KBM-7 (cell line): ENCODE data around the gene SCAI.
A peak's percentile ranks its signal among the peaks of the same experiment; 100 is the strongest.
"Not testable (repeated sequence)": the region's sequence is repeated elsewhere in the genome, so short reads cannot be mapped to it uniquely, and the experiment has no call there.

Experiments
- DNase-seq: peaks from one replicate; pipeline ENCODE4 v3.0.0-alpha.2; 2015
- in situ Hi-C: fragments of 300-500 bp; cut with MboI; formaldehyde crosslinking; loops from 2 replicates; pipeline ENCODE4 v1.14.3; 2020; ENCODE audit warnings: low sequenced_read_pairs, low pct_unique_long_range_greater_than_20kb, mixed read lengths

SCAI gene

DNA sequence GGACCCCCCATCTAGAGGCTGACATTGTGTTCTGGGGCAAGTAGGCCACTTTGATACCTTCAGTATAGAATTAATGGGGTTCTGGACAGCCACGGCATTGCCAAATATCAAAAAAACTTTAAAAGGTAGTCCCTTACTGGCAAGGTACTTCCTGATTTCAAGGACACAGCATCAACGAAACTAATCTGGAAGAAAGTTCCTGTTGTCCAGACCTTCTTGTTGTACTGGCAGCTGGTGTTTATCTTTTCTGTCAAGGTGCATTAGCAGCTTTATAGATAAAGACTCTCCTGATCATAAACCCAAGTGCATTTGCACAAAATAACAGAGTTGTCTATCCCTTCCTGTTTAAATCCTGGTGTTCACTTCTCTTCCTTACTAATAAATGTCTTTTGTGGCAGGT is 178.7 kb downstream of the SCAI start:
- DNase-seq = peak; percentile 12
- in situ Hi-C loops = no loop called here

GRCh38 chr9:124964056-124964455 is 179.3 kb downstream of the SCAI start:
- in situ Hi-C loops = no loop called here
- DNase-seq = no peak

GRCh38 chr9:124960409-124960752 is 182.9 kb downstream of the SCAI start:
- DNase-seq = no peak
- in situ Hi-C loops = no loop called here

DNA sequence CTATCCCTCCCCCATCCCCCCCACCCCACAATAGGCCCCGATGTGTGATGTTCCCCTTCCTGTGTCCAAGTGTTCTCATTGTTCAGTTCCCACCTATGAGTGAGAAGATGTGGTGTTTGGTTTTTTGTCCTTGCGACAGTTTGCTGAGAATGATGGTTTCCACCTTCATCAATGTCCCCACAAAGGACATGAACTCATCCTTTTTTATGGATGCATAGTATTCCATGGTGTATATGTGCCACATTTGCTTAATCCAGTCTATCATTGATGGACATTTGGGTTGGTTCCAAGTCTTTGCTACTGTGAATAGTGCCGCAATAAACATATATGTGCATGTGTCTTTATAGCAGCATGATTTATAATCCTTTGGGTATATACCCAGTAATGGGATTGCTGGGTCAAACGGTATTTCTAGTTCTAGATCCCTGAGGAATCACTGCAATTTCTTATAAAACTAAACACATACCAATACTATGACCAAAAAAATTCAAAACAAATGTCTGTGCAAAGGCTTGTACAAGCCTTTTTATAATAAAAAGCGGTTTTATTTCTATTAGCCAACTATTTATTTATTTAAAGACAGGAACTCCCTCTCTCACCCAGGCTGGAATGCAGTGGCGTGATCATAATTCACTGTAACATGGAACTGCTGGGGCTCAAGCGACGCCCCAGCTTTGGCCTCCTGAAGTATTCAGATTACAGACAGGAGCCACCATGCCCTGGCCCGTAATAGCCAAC is 183.5 kb downstream of the SCAI start:
- in situ Hi-C loops = not testable (repeated sequence)

GRCh38 chr9:124954255-124954654 is 189.1 kb downstream of the SCAI start:
- in situ Hi-C loops = no loop called here
- no peak for DNase-seq

More for the DNA sequence above, 183.5 kb downstream of the SCAI start:
- not testable (repeated sequence) for DNase-seq

- in situ Hi-C loops = no loop called here
- no peak for DNase-seq
These were observed 193.1 kb downstream of the SCAI start for GRCh38 chr9:124950050-124950718.

DNA sequence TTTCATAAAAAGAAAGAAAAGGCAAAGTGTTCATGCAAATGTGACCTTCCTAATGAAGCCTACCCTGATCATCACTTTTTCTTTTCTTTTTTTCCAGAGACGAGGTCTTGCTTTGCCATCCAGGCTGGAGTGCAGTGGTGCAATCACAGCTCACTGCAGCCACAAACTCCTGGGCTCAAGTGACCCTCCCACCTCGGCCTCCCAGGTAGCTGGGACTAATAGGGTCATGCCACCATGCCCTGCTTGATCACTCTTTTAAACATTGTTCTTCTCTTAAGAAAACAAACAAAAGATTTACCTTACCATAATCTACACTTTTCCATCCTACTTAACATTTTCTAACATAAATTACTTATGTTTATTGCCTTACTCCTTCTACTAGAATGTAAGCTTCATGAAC is 193.9 kb downstream of the SCAI start:
- in situ Hi-C loops = no loop called here
- no peak for DNase-seq

DNA sequence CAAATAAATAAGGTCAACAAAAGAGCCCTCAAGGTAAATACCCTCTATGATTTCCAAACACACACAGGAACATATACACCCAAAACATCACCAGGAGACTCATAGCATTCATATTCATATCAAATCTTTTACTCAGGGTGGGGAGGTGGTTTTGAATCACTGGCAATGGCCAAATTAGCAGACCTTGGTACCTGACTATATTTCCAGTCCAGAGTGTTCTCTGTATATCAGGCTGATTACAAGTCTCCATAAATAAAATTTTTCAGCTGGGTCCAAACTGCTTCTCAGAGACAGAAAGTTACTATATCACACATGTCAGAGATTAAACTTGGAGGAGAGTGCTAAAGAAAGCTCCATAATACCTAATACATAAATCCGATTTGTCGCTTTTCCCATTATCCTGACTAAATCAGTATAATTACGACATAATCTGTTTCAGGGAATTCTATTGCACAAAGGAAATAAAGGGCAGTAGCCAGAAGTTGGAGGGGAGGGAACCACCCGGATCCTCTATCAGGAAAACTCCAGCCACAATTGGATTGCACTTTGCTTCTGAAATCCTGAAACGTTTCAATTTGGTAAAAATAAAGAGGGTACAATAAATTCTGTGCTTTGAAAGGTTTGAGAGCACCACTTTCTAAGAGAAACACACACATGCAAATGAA is 195.5 kb downstream of the SCAI start:
- no peak for DNase-seq
- in situ Hi-C loops = no loop called here

DNA sequence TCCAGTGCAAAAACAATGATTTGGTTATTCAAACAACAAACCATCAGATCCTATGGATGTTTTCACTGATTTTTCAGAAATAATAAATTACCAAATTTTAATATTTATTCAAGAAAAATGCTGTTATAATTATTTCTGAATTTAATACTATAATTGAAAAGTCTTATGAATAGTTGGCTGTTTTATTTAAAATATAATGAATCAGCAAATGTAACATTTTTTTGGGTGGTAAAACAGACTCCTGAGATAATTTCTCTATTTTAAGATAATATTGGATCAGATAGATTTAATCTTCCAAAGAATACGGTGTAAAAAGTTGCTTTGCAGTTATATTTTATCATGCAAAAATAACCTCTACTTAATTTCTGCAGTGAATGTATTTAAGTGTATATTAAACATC is 197.2 kb downstream of the SCAI start:
- in situ Hi-C loops = no loop called here
- no peak for DNase-seq

GRCh38 chr9:124941679-124942561 is 201.4 kb downstream of the SCAI start:
- DNase-seq = peak; percentile 77
- in situ Hi-C loops = no loop called here

DNA sequence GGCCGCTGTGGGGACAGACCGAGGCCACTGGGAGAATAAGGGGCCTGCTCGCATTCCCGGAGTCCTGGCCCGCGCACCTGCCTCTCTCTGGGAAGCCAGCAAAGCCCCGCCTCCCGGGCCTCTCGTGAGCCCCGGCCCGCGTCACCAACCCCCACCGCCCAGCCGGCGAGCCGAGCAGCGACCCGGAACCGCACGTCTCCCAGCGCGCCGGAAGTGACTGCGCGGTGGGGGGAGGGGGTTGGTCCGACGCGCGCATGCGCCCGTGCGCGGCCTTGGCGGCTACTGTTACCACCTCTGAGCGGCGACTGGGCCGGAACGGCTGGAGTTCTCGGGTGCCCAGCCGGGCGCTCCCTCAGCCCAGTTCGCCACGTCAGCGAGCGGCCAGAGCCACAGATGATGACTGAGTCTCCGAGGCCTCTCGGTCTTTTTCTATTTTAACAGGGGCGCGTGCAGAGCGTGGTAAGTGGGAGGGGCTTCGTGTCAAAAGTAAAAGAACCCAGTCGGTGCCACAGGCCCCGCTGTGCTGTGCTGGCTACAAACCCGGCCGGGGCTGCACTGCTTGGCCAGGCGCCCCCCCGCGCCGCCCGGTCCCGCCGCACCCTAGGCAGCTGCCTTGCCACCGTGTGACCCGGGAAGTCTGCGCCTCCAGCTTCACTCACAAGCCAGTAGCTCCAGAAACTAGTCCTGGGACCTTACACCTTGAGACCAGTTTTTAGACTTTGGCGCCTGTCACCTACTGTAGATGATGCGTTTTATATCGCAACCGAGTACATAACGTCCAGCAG is 202.2 kb downstream of the SCAI start, which contains the start of gene GOLGA1:
Gene GOLGA1, minus strand, starts transcription at position 190 of the 785 bp plus-strand sequence. CDS start 2,372 bp downstream, outside the sequence.
- peak; percentile 95 for DNase-seq
- in situ Hi-C loops = no loop called here

GRCh38 chr9:124940521-124940893 is 202.8 kb downstream of the SCAI start:
- DNase-seq = no peak
- in situ Hi-C loops = no loop called here

- no peak for DNase-seq
- in situ Hi-C loops = no loop called here
These were observed 203.4 kb downstream of the SCAI start for GRCh38 chr9:124939944-124940343.

- peak; percentile 16 for DNase-seq
- in situ Hi-C loops = no loop called here
These were observed 209.0 kb downstream of the SCAI start for GRCh38 chr9:124934290-124934689.

GRCh38 chr9:124932333-124932732 is 211.0 kb downstream of the SCAI start:
- in situ Hi-C loops = no loop called here
- DNase-seq = no peak

DNA sequence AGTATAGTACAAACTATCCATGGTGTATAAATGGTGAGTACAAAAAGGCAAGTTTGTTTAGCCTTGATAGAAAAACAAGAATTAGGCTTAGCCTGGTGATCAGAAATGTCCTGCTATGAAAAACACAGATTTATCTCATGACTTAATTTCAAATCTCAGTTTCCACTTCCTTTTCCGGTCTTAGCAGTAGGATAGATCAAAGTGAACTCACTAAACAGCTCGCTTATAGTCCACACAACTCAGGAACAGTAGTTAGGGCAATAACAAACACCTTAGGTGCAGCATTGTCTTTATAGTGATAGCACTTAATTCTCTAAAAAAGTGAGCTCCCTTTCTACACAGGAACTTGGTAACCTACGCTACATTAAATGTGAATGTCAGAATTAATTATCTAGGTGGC is 213.9 kb downstream of the SCAI start:
- in situ Hi-C loops = no loop called here
- no peak for DNase-seq

GRCh38 chr9:124928116-124928515 is 215.2 kb downstream of the SCAI start:
- DNase-seq = no peak
- in situ Hi-C loops = no loop called here

DNA sequence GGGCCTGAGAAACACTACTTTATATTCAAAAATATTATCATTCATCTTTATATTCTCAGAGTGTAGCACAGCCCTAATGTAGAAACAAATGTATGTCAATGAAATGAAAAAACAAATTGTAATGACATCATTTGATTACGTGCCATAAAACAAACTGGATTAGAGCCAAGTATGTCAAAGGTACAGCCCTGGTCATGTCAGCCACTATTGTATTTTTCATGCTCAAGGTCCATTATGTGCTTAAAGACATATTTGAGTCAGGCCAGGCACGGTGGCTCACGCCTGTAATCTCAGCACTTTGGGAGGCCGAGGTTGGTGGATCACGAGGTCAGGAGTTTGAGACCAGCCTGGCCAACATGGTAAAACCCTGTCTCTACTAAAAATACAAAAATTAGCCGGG is 222.9 kb downstream of the SCAI start:
- in situ Hi-C loops, DNase-seq: not testable (repeated sequence)
